ENCODE measurements around the gene DCXR. TPM values are rescaled to one million over a fixed set of nuclear protein-coding genes. Genes with fewer than 3 reads are reported as not detected.

The DCXR gene
- total RNA-seq, 1 donor from 2014 or later, result 143 TPM

- no peaks in the 10 kb centered on the region for H3K4me1 ChIP-seq
- no peaks in the 10 kb centered on the region for H3K9me3 ChIP-seq
- ATAC-seq (no peak), DNase-seq (no peak)
- no peak overlapping the region for H3K4me3 ChIP-seq
- intact Hi-C loops (cut with DNase I), result no loop called here
- no peaks in the 10 kb centered on the region for H3K27me3 ChIP-seq
- TF ChIP-seq CTCF (IDR thresholded peaks at IDR 0.05), result no peak
- H3K36me3 ChIP-seq, result peaks cover 73% of the 10 kb centered on the region
- no peak overlapping the region for H3K27ac ChIP-seq
These were observed 21.4 kb upstream of the DCXR start for GRCh38 chr17:82058855-82059249.

- Histone ChIP-seq H3K4me1 (no peaks in the 10 kb centered on the region), H3K27ac (no peak overlapping the region), H3K4me3 (no peak overlapping the region), H3K27me3 (no peaks in the 10 kb centered on the region), H3K36me3 (peaks cover 73% of the 10 kb centered on the region), H3K9me3 (no peaks in the 10 kb centered on the region)
- no peak for DNase-seq
- ATAC-seq, result no peak
- TF ChIP-seq CTCF (IDR thresholded peaks at IDR 0.05), result no peak
- intact Hi-C loops (cut with DNase I), result no loop called here
These were observed 20.8 kb upstream of the DCXR start for GRCh38 chr17:82058230-82058854.

GRCh38 chr17:82056729-82057621, 19.5 kb upstream of the DCXR start:
- TF ChIP-seq CTCF (IDR thresholded peaks at IDR 0.05), result no peak
- H3K4me1 ChIP-seq, result peaks cover 10% of the 10 kb centered on the region
- no peaks in the 10 kb centered on the region for H3K27me3 ChIP-seq
- intact Hi-C loops (cut with DNase I), result no loop called here
- no peaks in the 10 kb centered on the region for H3K9me3 ChIP-seq
- peaks cover 65% of the 10 kb centered on the region for H3K36me3 ChIP-seq
- no peak overlapping the region for H3K4me3 ChIP-seq
- DNase-seq (no peak), ATAC-seq (no peak)
- H3K27ac ChIP-seq, result no peak overlapping the region

GRCh38 chr17:82055965-82056728, 18.6 kb upstream of the DCXR start:
- no peak for ATAC-seq

More at GRCh38 chr17:82055965-82056728, 18.6 kb upstream of the DCXR start:
- H3K4me1 ChIP-seq, result peaks cover 10% of the 10 kb centered on the region
- no peak overlapping the region for H3K27ac ChIP-seq
- DNase-seq, result no peak
- no peak for TF ChIP-seq CTCF (IDR thresholded peaks at IDR 0.05)
- peaks cover 60% of the 10 kb centered on the region for H3K36me3 ChIP-seq
- no peak overlapping the region for H3K4me3 ChIP-seq
- intact Hi-C loops (cut with DNase I), result no loop called here
- H3K9me3 ChIP-seq, result no peaks in the 10 kb centered on the region
- H3K27me3 ChIP-seq, result no peaks in the 10 kb centered on the region
